ENCODE data around the gene CTPS2.
A peak's percentile ranks its signal among the peaks of the same experiment; 100 is the strongest.
"Not testable (repeated sequence)": the region's sequence is repeated elsewhere in the genome, so short reads cannot be mapped to it uniquely, and the experiment has no call there.

The CTPS2 gene

DNA sequence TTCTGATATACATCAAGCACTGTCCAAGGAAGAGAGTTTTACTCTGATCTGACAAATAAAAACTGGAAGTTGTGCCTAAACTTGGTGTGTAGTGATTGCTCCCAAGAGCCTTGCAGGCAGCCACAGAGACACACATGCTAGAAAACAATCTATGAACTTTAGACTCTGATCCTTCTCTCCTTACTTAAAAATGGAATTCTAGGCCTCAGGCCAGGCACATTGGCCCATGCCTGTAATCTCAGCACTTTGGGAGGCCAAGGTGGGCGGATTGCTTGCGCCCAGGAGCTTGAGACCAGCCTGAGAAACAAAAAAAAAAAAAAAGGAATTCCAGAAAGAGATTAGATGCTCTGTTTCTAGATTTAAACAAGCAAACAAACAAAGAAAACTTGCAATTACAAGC, 108.1 kb downstream of the CTPS2 start:
- DNase-seq (ENCODE audit: low read depth in 1 of 2, low spot score in 1 of 2) = no peak
- in situ Hi-C loops (cut with HindIII; ENCODE audit: low pct_unique_long_range_greater_than_20kb, low sequenced_read_pairs) = no loop called here
- no peak for TF ChIP-seq JUND (IDR thresholded peaks at IDR 0.05; ENCODE audit: low read depth)

DNA sequence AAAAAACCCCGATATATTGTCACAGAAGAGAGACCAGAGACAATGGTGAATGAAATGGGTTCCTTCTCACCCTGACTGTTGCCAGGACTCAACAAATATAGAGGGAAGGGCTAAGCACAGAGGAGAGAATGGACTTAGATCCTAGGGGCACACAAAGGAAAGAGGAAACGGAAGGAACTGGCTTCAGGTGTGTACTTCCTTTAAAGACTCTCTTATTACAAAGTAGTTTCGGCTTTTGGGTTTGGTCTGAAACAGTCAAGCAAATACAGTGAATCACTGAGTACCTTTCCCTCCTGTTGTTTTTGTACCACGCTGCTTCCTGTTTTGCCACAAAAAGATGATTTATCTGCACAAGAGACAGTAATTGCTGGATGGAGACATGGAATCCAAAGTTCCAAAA, 108.6 kb downstream of the CTPS2 start:
- TF ChIP-seq JUND (IDR thresholded peaks at IDR 0.05; ENCODE audit: low read depth) = no peak
- in situ Hi-C loops (cut with HindIII; ENCODE audit: low pct_unique_long_range_greater_than_20kb, low sequenced_read_pairs) = no loop called here
- DNase-seq (ENCODE audit: low read depth in 1 of 2, low spot score in 1 of 2) = peak in 1 of 2 experiments; percentile 55

DNA sequence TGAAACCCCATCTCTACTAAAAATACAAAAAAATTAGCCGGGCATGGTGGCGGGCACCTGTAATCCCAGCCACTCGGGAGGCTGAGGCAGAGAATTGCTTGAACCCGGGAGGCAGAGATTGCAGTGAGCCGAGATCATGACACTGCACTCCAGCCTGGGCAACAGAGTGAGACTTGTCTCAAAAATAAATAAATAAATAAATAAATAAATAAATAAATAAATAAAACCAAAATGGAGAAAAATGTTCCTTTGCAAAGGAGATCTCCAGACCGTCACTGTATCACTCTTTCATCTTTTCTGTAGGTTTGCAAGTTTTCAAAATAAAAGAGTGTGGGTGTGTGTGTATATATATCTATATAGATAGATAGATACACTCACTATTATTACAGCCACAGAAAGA, 109.2 kb downstream of the CTPS2 start:
- in situ Hi-C loops (cut with HindIII; ENCODE audit: low pct_unique_long_range_greater_than_20kb, low sequenced_read_pairs); DNase-seq (ENCODE audit: low read depth in 1 of 2, low spot score in 1 of 2): not testable (repeated sequence)

- in situ Hi-C loops (cut with HindIII; ENCODE audit: low pct_unique_long_range_greater_than_20kb, low sequenced_read_pairs) = no loop called here
- peak in 1 of 2 experiments; percentile 93 for DNase-seq (ENCODE audit: low read depth in 1 of 2, low spot score in 1 of 2)
- TF ChIP-seq JUND (IDR thresholded peaks at IDR 0.05; ENCODE audit: low read depth) = no peak; the same call in 1 of the 2 replicates
These were observed 110.6 kb downstream of the CTPS2 start for GRCh38 chrX:16601885-16602284.

DNA sequence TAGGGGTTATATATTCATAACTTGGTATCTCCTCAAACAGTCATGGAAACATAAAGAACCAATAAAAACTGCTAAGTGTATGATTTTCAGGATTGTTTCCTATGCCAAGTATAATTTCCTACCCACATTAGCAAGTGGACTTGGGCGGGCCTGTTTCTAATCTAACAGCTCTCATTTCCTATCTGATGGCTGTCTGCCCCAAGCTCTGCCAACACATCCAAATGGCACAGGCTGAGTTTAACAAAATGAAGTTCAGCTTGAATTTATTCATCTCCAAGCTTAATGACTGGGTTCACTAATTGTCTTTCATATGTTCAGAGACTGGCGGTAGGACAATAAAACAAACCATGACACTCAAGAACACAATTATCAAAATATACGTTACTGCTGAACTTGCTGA, 118.0 kb downstream of the CTPS2 start:
- in situ Hi-C loops (cut with HindIII; ENCODE audit: low pct_unique_long_range_greater_than_20kb, low sequenced_read_pairs) = no loop called here
- DNase-seq (ENCODE audit: low read depth in 1 of 2, low spot score in 1 of 2) = no peak
- TF ChIP-seq JUND (IDR thresholded peaks at IDR 0.05; ENCODE audit: low read depth) = no peak

- no peak for TF ChIP-seq JUND (IDR thresholded peaks at IDR 0.05; ENCODE audit: low read depth)
- in situ Hi-C loops (cut with HindIII; ENCODE audit: low pct_unique_long_range_greater_than_20kb, low sequenced_read_pairs) = no loop called here
- no peak for DNase-seq (ENCODE audit: low read depth in 1 of 2, low spot score in 1 of 2)
These were observed 118.7 kb downstream of the CTPS2 start for GRCh38 chrX:16593801-16594200.

GRCh38 chrX:16592194-16592770, 120.2 kb downstream of the CTPS2 start:
- peak in 1 of 2 experiments; percentile 70 for DNase-seq (ENCODE audit: low read depth in 1 of 2, low spot score in 1 of 2)
- no peak for TF ChIP-seq JUND (IDR thresholded peaks at IDR 0.05; ENCODE audit: low read depth)
- in situ Hi-C loops (cut with HindIII; ENCODE audit: low pct_unique_long_range_greater_than_20kb, low sequenced_read_pairs) = no loop called here

- TF ChIP-seq JUND (IDR thresholded peaks at IDR 0.05; ENCODE audit: low read depth) = no peak
- no peak for DNase-seq (ENCODE audit: low read depth in 1 of 2, low spot score in 1 of 2)
- in situ Hi-C loops (cut with HindIII; ENCODE audit: low pct_unique_long_range_greater_than_20kb, low sequenced_read_pairs) = no loop called here
These were observed 122.6 kb downstream of the CTPS2 start for GRCh38 chrX:16589826-16590225.

GRCh38 chrX:16589211-16589610, 123.3 kb downstream of the CTPS2 start:
- DNase-seq (ENCODE audit: low read depth in 1 of 2, low spot score in 1 of 2) = peak in 1 of 2 experiments; percentile 80
- in situ Hi-C loops (cut with HindIII; ENCODE audit: low pct_unique_long_range_greater_than_20kb, low sequenced_read_pairs) = no loop called here
- no peak for TF ChIP-seq JUND (IDR thresholded peaks at IDR 0.05; ENCODE audit: low read depth)

DNA sequence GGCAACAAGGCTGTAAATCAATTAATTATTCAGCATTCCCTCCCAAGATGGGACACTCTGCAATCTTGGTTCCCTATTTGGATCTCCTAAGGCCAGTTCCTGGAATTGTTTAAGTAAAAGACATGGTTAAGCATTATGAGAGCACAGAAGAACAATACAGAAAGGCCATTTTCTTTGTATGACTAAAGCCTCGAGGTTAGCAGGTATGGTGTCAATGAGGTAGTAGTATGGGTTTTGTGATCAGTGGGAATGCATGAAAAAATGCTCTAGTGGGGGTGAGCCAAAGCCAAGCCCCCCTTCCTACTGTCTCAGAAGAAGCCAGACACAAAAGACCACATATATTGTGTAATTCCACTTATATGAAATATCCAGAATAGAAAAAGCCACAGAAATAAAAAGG, 124.2 kb downstream of the CTPS2 start:
- no peak for TF ChIP-seq JUND (IDR thresholded peaks at IDR 0.05; ENCODE audit: low read depth)
- in situ Hi-C loops (cut with HindIII; ENCODE audit: low pct_unique_long_range_greater_than_20kb, low sequenced_read_pairs) = no loop called here
- DNase-seq (ENCODE audit: low read depth in 1 of 2, low spot score in 1 of 2) = no peak

DNA sequence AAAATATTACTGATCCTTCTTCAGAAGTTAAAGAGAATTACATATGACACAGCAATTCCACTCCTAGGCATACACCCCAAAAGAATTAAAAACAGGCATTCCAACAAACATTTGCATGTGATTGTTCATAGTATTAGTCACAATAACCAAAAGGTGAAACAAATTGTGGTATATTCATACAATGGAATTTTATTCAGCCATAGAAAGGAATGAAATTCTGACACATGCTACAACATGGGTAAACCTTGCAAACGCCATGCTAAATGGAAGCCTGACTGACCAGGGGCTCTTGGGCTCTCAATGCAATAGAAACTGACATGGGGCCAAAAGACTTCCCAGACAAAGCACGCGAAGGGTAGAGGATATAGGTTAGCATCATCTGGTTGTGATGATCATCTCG, 124.6 kb downstream of the CTPS2 start:
- TF ChIP-seq JUND (IDR thresholded peaks at IDR 0.05; ENCODE audit: low read depth) = no peak
- in situ Hi-C loops (cut with HindIII; ENCODE audit: low pct_unique_long_range_greater_than_20kb, low sequenced_read_pairs) = no loop called here
- no peak for DNase-seq (ENCODE audit: low read depth in 1 of 2, low spot score in 1 of 2)

GRCh38 chrX:16586377-16587112, 125.9 kb downstream of the CTPS2 start:
- TF ChIP-seq JUND (IDR thresholded peaks at IDR 0.05; ENCODE audit: low read depth) = no peak
- in situ Hi-C loops (cut with HindIII; ENCODE audit: low pct_unique_long_range_greater_than_20kb, low sequenced_read_pairs) = no loop called here
- no peak for DNase-seq (ENCODE audit: low read depth in 1 of 2, low spot score in 1 of 2)

- DNase-seq (ENCODE audit: low read depth in 1 of 2, low spot score in 1 of 2) = no peak
- no peak for TF ChIP-seq JUND (IDR thresholded peaks at IDR 0.05; ENCODE audit: low read depth)
- in situ Hi-C loops (cut with HindIII; ENCODE audit: low pct_unique_long_range_greater_than_20kb, low sequenced_read_pairs) = no loop called here
These were observed 126.7 kb downstream of the CTPS2 start for GRCh38 chrX:16585486-16586376.

DNA sequence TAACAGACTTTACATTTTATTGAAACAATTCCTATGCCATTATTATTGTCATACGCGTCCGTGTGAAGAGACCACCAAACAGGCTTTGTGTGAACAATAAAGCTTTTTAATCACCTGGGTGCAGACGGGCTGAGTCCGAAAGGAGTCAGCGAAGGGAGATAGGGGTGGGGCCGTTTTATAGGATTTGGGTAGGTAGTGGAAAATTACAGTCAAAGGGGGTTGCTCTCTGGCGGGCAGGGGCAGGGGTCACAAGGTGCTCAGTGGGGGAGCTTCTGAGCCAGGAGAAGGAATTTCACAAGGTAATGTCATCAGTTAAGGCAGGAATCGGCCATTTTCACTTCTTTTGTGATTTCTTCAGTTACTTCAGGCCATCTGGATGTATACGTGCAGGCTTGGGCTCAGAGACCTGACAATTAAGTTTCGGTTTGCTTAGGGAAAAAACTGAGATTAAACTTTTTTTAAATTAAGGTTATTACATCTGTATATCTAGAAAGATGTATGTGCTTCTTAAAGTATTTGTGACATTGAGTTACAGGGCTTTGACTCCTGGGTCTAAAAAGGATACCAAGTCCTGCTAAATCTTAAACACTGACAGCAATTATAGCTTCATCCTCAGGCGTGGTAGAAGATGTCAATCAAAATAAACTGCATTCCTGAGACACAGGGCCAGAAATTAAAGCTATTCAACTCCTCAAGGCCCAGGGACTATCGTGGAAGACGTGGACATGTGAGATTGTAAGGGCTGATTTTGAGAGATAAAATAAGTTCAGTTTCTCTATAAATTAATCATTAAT, 132.3 kb downstream of the CTPS2 start:
- DNase-seq (ENCODE audit: low read depth in 1 of 2, low spot score in 1 of 2) = peak in 1 of 2 experiments; percentile 75
- in situ Hi-C loops (cut with HindIII; ENCODE audit: low pct_unique_long_range_greater_than_20kb, low sequenced_read_pairs) = not testable (repeated sequence)
